IMR-90 (cell line): ENCODE data around the gene ADAMTS17. TPM values are rescaled to one million over a fixed set of nuclear protein-coding genes. Genes with fewer than 3 reads are reported as not detected.

Experiments used
- ATAC-seq: fragments of 200-7000 bp; cut with Tn5 transposase; 2 replicates; pipeline ENCODE4 v1.9.1; 2020; ENCODE audit warnings: low read depth, mild to moderate bottlenecking, moderate library complexity
- BruUV-seq: library from RNA; stranded (reverse); fragments of 400-500 nt; replicated peaks from 2 replicates; lab custom pipeline; 2021; lab: Mats Ljungman, UMichigan
- CTCF ChIA-PET: fragments of 300-600 bp; formaldehyde crosslinking; extraction: SDS; loops from one replicate; lab custom pipeline; 2021; ENCODE audit warnings: antibody characterized with exemption; lab: Yijun Ruan, JAX
- POLR2A ChIA-PET: fragments of 300-600 bp; sonication (Branson Sonifier 250); formaldehyde crosslinking; loops from one replicate; lab custom pipeline; 2022; ENCODE audit warnings: antibody characterized with exemption; ENCODE audit not compliant: unreplicated experiment; lab: Charles Lee
- DNase-seq: peaks from one replicate; pipeline ENCODE4 v3.0.0; 2013
- H2AFZ ChIP-seq: replicated peaks from 2 replicates; pipeline ENCODE3; 2013; ENCODE audit warnings: low read length, mild to moderate bottlenecking; ENCODE audit not compliant: poor library complexity
- H2AK5ac ChIP-seq: 2 replicates; pipeline ENCODE4 v1.6.1; 2013; ENCODE audit warnings: low read depth, low read length, inconsistent platforms
- H2AK9ac ChIP-seq: replicated peaks from 2 replicates; pipeline ENCODE3; 2013; ENCODE audit warnings: mild to moderate bottlenecking, low read depth, low read length, moderate library complexity; ENCODE audit not compliant: poor library complexity
- H2BK120ac ChIP-seq: 2 replicates; pipeline ENCODE4 v1.6.1; 2013; ENCODE audit warnings: low read depth, low read length, inconsistent platforms
- H2BK15ac ChIP-seq: 3 replicates; pipeline ENCODE4 v1.6.1; 2013; ENCODE audit warnings: low read depth, low read length, inconsistent platforms
- H2BK20ac ChIP-seq: 2 replicates; pipeline ENCODE4 v1.6.1; 2013; ENCODE audit warnings: low read depth, mild to moderate bottlenecking, inconsistent platforms, low read length, moderate library complexity
- H2BK5ac ChIP-seq: 2 replicates; pipeline ENCODE4 v1.6.1; 2013; ENCODE audit warnings: mild to moderate bottlenecking, low read depth, low read length, inconsistent platforms; ENCODE audit not compliant: poor library complexity, severe bottlenecking
- H3K14ac ChIP-seq: replicated peaks from 2 replicates; pipeline ENCODE4 v1.6.1; 2013; ENCODE audit warnings: low read depth, low read length, inconsistent platforms
- H3K18ac ChIP-seq: 2 replicates; pipeline ENCODE4 v1.6.1; 2013; ENCODE audit warnings: low read depth, low read length, control low read depth
- H3K23ac ChIP-seq: 2 replicates; pipeline ENCODE4 v1.6.1; 2013; ENCODE audit warnings: low read depth, low read length, inconsistent platforms
- H3K27ac ChIP-seq: 2 replicates; pipeline ENCODE4 v1.5.1; 2013; ENCODE audit warnings: mild to moderate bottlenecking, control low read depth, low read length; ENCODE audit not compliant: insufficient read depth
- H3K27me3 ChIP-seq: 2 replicates; pipeline ENCODE4 v1.6.1; 2013; ENCODE audit warnings: low read length; ENCODE audit not compliant: control insufficient read depth, insufficient read depth
- H3K36me3 ChIP-seq: 2 replicates; pipeline ENCODE4 v1.6.1; 2013; ENCODE audit warnings: low read length, mixed read lengths; ENCODE audit not compliant: control insufficient read depth, insufficient read depth
- H3K4ac ChIP-seq: 2 replicates; pipeline ENCODE4 v1.6.1; 2013; ENCODE audit warnings: low read depth, low read length, inconsistent platforms
- H3K4me1 ChIP-seq: 2 replicates; pipeline ENCODE4 v1.6.1; 2013; ENCODE audit warnings: low read length, mixed read lengths; ENCODE audit not compliant: control insufficient read depth, insufficient read depth
- H3K4me2 ChIP-seq: 2 replicates; pipeline ENCODE4 v1.6.1; 2013; ENCODE audit warnings: low read depth, mild to moderate bottlenecking, control low read depth, low read length, moderate library complexity
- H3K4me3 ChIP-seq: 2 replicates; pipeline ENCODE4 v1.5.1; 2013; ENCODE audit warnings: low read depth, mild to moderate bottlenecking, control low read depth, low read length, moderate library complexity; ENCODE audit not compliant: insufficient read depth
- H3K56ac ChIP-seq: 2 replicates; pipeline ENCODE4 v1.6.1; 2013; ENCODE audit warnings: low read length, inconsistent platforms; ENCODE audit not compliant: insufficient read depth; ENCODE audit errors: extremely low read depth
- H3K79me1 ChIP-seq, 2 experiments: 2 replicates each; pipeline ENCODE4 v1.6.1; 2013; ENCODE audit warnings: low read length in 2 of 2, inconsistent platforms in 1 of 2, low read depth in 1 of 2
- H3K9ac ChIP-seq: 2 replicates; pipeline ENCODE4 v1.6.1; 2013; ENCODE audit warnings: low read depth, low read length, control low read depth
- H3K9me1 ChIP-seq: 2 replicates; pipeline ENCODE4 v1.6.1; 2013; ENCODE audit warnings: low read length, inconsistent platforms; ENCODE audit not compliant: insufficient read depth
- H3K9me3 ChIP-seq: 2 replicates; pipeline ENCODE4 v1.6.1; 2013; ENCODE audit warnings: low read length; ENCODE audit not compliant: control insufficient read depth, insufficient read depth
- H4K20me1 ChIP-seq: 2 replicates; pipeline ENCODE4 v1.6.1; 2013; ENCODE audit warnings: low read length, inconsistent platforms; ENCODE audit not compliant: insufficient read depth
- H4K5ac ChIP-seq: 2 replicates; pipeline ENCODE4 v1.6.1; 2013; ENCODE audit warnings: mild to moderate bottlenecking, low read depth, low read length, control low read depth
- H4K8ac ChIP-seq, 2 experiments: 2 replicates each; pipeline ENCODE4 v1.6.1; 2013; ENCODE audit warnings: low read depth in 2 of 2, low read length in 2 of 2, control low read depth in 1 of 2, inconsistent platforms in 1 of 2
- H4K91ac ChIP-seq: 2 replicates; pipeline ENCODE4 v1.6.1; 2013; ENCODE audit warnings: low read depth, low read length, inconsistent platforms; ENCODE audit not compliant: insufficient read depth
- ELK1 ChIP-seq: fragments of 150-350 bp; IDR thresholded peaks from 2 replicates; pipeline ENCODE4 v1.6.1; 2016; ENCODE audit warnings: low read depth, mild to moderate bottlenecking, low read length, moderate library complexity, borderline replicate concordance
- MAZ ChIP-seq: IDR thresholded peaks from 2 replicates; pipeline ENCODE4 v1.6.1; 2012; ENCODE audit warnings: low read depth, mild to moderate bottlenecking, low read length, improper control_type of control experiment, moderate library complexity, borderline replicate concordance
- MXI1 ChIP-seq: IDR thresholded peaks from 2 replicates; pipeline ENCODE4 v1.6.1; 2012; ENCODE audit warnings: low read depth, mild to moderate bottlenecking, low read length, moderate library complexity, borderline replicate concordance
- WGBS, 2 experiments: methylation state at CpG; one replicate each; pipeline versions ENCODE4 v1.1.5 to v1.1.7; 2013; ENCODE audit warnings: missing lambda C conversion rate in 2 of 2; ENCODE audit not compliant: insufficient read length in 1 of 2; ENCODE audit errors: extremely low coverage in 2 of 2; 5-methylcytosine and 5-hydroxymethylcytosine counted together
- dilution Hi-C: fragments of 300-500 bp; cut with HindIII; formaldehyde crosslinking; loops from one replicate; pipeline ENCODE4 v1.14.3; 2018; ENCODE audit warnings: low sequenced_read_pairs; ENCODE audit not compliant: unreplicated experiment
- in situ Hi-C: fragments of 300-500 bp; cut with MboI; formaldehyde crosslinking; loops from 3 replicates; pipeline ENCODE4 v1.14.3; 2019; ENCODE audit warnings: low sequenced_read_pairs, inconsistent platforms, mixed read lengths
- intact Hi-C: fragments of 100-400 bp; cut with micrococcal nuclease; formaldehyde crosslinking; loops from 2 replicates; pipeline ENCODE4 v1.10.0; 2022
- polyA plus RNA-seq, 3 experiments: library from polyadenylated mRNA; depleted of rRNA; stranded (reverse); fragments of >200 nt; gene quantifications; 2 replicates each; pipeline ENCODE4 v1.2.3, GENCODE V29; 2012; ENCODE audit warnings: low replicate concordance in 1 of 3
- total RNA-seq: library from RNA; depleted of rRNA; stranded (reverse); fragments of >200 nt; gene quantifications from 2 replicates; pipeline ENCODE4 v1.2.3, GENCODE V29; 2012

The ADAMTS17 gene
- total and polyA plus RNA-seq, 2 of the 4 experiments (the other 2 are of a cell fraction) = 0.03 TPM; not detected in 1

GRCh38 chr15:100308608-100309007, 33.2 kb downstream of the ADAMTS17 start:
- intact Hi-C loops = no loop called here
- WGBS, 2 experiments = no CpG with 5 or more reads among the region's 4 CpGs
- no peak overlapping the region for H3K4ac ChIP-seq
- H3K9me1 ChIP-seq = no peaks in the 10 kb centered on the region
- no peak overlapping the region for H2AK5ac ChIP-seq
- no peak overlapping the region for H2AFZ ChIP-seq
- dilution Hi-C loops = no loop called here
- H2BK15ac ChIP-seq = no peak overlapping the region
- no TSS peak for BruUV-seq
- TF ChIP-seq MXI1 = no peak
- no peak for TF ChIP-seq ELK1
- TF ChIP-seq MAZ = no peak
- H3K4me1 ChIP-seq = no peaks in the 10 kb centered on the region
- no peak overlapping the region for H2BK120ac ChIP-seq
- H3K79me1 ChIP-seq = no peaks in the 10 kb centered on the region
- no peak overlapping the region for H3K4me3 ChIP-seq
- H3K9me3 ChIP-seq = peaks cover 47% of the 10 kb centered on the region
- no peak overlapping the region for H2BK5ac ChIP-seq
- H2AK9ac ChIP-seq = no peak overlapping the region
- no peak overlapping the region for H3K14ac ChIP-seq
- in situ Hi-C loops = no loop called here
- no peak overlapping the region for H4K8ac ChIP-seq
- H3K9ac ChIP-seq = no peak overlapping the region
- H4K91ac ChIP-seq = no peak overlapping the region
- H3K27ac ChIP-seq = no peak overlapping the region
- CTCF ChIA-PET = no interaction called here
- no peak for DNase-seq
- H3K56ac ChIP-seq = no peak overlapping the region
- H3K36me3 ChIP-seq = no peaks in the 10 kb centered on the region
- H3K23ac ChIP-seq = no peak overlapping the region
- H3K27me3 ChIP-seq = no peaks in the 10 kb centered on the region
- no peaks in the 10 kb centered on the region for H4K20me1 ChIP-seq
- ATAC-seq = no peak
- no peak overlapping the region for H4K5ac ChIP-seq
- no peak overlapping the region for H3K18ac ChIP-seq
- no peak overlapping the region for H3K4me2 ChIP-seq
- POLR2A ChIA-PET = no interaction called here
- no peak overlapping the region for H2BK20ac ChIP-seq
